MM.1S (cell line): ENCODE results near the gene LOX.

Source experiments
- EZH2 ChIP-seq: fragments of 300-600 bp; sonication (generic); optimal IDR thresholded peaks from 2 replicates; pipeline ENCODE3; 2017; ENCODE audit warnings: low read depth, mild to moderate bottlenecking, antibody characterized with exemption, low read length, mixed read lengths
- EZH2phosphoT487 ChIP-seq: fragments of 300-600 bp; sonication (generic); IDR thresholded peaks from 2 replicates; pipeline ENCODE4 v1.6.1; 2018; ENCODE audit warnings: antibody characterized with exemption, low read length
- TF ChIP-seq, protein P1 (sequence below): fragments of 300-600 bp; sonication (generic); IDR thresholded peaks from 2 replicates; pipeline ENCODE4 v1.5.1; 2016; ENCODE audit warnings: antibody characterized with exemption, low read length, mixed read lengths

DNA sequence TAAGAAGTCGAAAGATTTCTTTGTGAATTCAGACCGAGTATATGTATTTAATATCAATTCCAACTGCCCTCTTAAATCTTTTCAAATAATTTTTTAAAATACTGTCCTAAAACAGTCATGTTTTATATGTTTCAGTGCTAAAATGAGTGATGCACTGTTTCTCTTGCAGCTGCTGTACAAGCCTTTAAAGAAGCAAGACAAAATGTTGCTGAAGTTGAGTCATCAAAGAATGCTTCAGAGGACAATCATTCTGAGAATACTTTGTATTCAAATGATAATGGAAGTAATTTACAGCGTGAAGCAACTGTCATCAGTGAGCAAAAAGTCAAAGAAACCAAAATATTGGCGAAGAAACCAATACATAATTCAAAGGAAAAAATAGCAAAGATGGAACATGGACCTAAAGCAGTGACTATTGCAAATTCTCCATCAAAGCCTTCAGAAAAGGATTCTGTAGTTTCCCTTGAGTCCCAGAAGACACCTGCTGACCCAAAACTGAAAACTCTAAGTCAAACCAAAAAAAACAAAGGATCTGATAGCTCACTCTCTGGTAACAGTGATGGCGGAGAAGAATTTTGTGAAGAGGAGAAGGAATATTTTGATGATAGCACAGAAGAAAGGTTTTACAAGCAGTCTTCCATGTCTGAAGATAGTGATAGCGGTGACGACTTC lies 58.0 kb downstream of the LOX start:
- TF ChIP-seq, protein P1, sequence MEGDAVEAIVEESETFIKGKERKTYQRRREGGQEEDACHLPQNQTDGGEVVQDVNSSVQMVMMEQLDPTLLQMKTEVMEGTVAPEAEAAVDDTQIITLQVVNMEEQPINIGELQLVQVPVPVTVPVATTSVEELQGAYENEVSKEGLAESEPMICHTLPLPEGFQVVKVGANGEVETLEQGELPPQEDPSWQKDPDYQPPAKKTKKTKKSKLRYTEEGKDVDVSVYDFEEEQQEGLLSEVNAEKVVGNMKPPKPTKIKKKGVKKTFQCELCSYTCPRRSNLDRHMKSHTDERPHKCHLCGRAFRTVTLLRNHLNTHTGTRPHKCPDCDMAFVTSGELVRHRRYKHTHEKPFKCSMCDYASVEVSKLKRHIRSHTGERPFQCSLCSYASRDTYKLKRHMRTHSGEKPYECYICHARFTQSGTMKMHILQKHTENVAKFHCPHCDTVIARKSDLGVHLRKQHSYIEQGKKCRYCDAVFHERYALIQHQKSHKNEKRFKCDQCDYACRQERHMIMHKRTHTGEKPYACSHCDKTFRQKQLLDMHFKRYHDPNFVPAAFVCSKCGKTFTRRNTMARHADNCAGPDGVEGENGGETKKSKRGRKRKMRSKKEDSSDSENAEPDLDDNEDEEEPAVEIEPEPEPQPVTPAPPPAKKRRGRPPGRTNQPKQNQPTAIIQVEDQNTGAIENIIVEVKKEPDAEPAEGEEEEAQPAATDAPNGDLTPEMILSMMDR = no peak
- TF ChIP-seq EZH2 (no peak), EZH2phosphoT487 (no peak)
